Measurements from ENCODE around the gene KCNN3.

The KCNN3 gene

DNA sequence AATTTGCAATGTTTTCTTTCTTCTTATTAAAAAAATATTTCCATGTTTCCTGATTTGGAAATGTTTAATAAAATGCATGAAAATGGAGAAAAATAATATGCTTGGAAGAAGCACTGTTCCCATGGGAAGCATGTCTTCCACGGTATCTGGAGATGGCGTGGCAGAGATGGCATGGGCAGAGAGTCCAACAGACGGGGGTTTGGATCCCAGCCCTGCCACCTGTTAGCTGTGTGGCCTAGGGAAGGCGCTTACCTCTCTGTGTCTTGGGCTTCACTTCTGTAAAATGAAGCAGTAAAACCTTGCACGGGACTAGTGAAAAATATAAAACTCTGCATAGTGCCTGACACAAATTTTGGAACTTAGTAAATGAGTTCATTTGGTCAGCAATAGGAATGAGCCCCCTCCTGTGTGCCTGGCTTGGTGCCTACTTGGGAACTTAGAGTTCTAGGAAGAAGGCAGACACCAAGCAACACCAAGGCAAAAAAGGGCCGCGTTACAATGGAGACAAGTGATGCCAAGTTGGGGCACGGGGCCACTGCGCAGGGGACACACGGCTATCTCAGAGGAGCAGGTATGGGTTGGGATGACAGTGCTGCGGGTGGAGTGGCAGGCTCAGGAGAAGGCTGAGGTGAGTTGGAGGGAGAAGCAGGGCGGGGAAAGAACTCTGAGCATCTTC, 124.2 kb downstream of the KCNN3 start:
- no peak for DNase-seq

GRCh38 chr1:154745286-154745731, 124.8 kb downstream of the KCNN3 start:
- no peak for DNase-seq

GRCh38 chr1:154744352-154745035, 125.6 kb downstream of the KCNN3 start:
- no peak for DNase-seq

DNA sequence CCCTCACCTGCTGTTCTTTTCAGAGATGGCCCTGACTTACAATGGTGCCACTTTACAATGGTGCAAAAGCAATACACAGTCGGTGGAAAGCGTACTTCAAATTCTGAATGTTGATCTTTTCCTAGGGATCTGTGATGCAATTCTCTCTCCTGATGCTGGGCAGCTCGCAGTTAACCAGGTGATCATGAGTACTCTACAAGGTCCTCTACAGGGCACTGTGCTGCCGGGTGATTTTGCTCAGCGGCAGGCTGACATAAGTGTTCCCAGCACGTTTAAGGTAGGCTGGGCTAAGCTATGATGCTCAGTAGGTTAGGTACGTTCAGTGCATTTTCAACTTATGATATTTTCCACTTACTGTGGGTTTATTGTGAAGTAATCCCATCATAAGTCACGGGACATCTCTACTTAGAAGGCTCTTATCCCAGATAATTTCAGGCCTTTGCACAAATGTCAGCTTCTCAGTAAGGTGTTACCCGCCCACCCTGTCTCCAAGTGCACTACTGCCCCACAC, 126.5 kb downstream of the KCNN3 start:
- DNase-seq = peak; percentile 80 to 82

- DNase-seq = no peak
Observed at GRCh38 chr1:154742606-154743005, 127.5 kb downstream of the KCNN3 start.

DNA sequence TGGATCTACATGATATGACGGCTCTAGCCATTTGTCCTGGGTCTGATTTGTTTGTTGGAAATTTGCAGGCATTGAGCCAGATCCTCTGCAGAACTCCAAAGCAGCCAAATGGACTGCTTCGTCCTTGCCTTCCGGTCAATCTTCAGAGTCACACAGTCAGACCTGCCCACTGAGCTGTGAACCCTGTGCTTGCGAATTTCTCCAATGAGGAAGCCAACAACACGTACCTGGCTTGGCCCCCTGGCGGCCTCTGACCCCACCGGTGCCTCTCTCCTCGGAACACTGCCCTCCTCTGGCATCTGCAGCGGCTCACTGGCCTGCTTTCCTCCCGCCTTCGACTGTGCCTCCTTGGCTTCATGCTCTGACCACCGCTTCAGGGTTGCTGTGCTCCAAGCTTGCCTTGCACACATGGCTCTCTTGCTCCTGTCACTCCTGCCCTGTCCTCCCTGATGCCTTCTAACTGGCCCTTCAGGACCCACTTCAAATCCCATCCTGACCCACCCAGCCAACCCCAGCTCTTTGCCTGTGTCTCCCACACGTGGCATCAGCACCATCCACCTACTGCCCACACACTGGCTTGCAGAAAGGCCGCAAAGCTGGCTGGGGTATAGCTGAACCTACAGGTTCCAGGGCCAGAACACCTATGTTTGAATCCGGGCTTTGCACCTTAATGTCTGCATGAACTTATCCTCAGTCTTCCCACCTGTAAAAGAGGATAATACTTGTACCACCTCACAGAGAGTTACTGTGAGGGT, 128.2 kb downstream of the KCNN3 start:
- DNase-seq = no peak

- DNase-seq = no peak
Observed at GRCh38 chr1:154741327-154741726, 128.8 kb downstream of the KCNN3 start.

- DNase-seq = no peak
Observed at GRCh38 chr1:154739654-154740053, 130.4 kb downstream of the KCNN3 start.

- DNase-seq = no peak
Observed at GRCh38 chr1:154736841-154737240, 133.2 kb downstream of the KCNN3 start.

DNA sequence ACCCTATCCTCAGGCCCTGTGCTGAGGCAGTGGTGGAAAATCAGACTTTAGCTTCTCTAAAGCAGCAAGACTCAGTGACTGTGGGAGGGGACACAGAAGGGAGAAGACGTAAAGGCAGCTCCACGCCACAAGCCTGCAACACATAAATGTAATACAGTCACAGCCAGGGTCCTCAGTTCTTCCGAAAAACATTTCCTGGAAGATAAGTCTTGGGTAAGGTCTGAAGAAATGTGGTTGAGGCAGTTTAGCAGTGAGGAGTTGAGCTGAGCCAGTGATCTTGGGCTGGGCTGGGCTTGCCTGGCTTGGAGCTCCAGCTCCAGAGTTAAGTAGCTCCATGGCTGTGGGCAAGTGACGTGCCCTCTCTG, 134.3 kb downstream of the KCNN3 start:
- DNase-seq = no peak

DNA sequence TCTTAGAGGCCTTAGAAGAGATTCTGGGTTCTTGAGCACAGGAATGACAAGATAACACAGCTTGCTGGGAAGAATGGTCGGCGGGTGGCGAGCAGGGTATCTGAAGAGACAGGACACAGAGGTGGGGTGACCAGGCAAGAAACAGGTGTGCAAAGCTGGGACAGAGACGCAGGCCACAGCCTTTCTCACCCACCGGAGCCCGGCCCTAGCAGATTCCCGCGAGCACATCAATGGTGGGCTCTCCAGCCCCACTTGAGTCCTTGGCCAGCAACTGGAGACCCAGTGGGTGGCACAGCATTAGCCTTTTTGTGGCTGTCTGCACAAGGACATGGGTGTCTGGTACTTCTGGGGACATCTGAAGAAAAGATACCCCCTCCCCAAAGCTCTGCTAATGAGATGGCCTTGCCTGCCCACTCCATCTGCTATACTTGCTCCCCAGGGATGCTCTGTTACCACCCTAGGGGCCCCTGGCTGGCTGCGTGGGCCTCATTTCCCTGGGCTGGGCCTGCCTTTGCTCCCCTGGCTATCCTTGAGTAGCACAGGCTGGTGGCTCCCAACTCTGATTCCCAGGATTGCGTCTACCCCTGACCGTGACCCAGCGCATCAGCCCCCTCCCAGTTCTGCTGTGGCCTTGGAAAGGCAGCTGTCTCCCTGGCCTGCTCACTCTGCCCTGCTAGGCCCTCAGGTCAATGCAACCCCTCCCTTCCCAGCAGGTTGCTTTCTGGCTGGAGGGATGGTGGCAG, 134.8 kb downstream of the KCNN3 start:
- no peak for DNase-seq

DNA sequence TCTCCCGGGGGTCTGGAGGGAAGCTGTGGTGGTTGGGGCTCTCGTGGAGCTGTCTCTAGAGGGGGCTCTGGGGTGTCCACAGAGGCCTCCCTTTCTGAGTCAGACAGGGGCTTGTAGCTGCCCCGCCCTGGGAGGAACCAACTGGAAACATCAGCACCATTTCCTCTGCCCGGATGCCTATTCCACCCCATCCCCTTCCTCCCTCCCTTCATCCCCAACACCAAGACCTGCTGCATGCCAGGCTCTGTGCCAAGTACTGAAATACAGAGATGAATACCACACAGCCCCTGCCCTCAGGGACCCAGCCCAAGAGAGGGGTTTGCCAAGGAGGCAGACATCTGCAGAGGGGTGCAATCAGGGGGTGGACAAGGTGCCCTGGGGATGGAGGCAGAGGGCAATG, 136.5 kb downstream of the KCNN3 start:
- no peak for DNase-seq

DNA sequence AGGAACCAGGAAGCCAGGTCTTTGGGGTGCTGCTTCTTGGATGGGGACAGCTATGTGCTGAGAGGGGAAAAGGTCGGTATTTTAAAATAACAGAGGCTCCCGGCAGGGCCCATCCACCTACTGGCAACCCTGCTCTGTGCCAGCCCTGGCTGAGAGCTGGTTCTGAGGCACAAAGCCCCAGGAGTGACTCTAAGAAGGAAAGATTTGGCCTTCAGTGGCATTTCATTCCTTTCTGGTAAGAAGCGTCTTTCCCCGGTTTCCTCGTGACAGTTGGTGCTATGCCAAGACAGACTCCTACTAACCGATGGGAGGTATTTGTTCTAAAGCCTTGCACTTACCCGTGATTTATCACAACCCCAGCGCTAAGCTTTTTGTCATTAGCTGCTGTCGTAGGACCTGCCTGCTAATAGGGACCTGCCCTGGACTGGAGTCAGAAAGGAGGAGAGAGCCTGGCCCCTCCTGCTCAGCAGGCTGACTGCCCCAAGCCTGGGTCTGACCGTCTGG, 139.0 kb downstream of the KCNN3 start:
- no peak for DNase-seq

GRCh38 chr1:154730259-154730658, 139.8 kb downstream of the KCNN3 start:
- no peak for DNase-seq

- no peak for DNase-seq
Observed at GRCh38 chr1:154729577-154729976, 140.5 kb downstream of the KCNN3 start.

DNA sequence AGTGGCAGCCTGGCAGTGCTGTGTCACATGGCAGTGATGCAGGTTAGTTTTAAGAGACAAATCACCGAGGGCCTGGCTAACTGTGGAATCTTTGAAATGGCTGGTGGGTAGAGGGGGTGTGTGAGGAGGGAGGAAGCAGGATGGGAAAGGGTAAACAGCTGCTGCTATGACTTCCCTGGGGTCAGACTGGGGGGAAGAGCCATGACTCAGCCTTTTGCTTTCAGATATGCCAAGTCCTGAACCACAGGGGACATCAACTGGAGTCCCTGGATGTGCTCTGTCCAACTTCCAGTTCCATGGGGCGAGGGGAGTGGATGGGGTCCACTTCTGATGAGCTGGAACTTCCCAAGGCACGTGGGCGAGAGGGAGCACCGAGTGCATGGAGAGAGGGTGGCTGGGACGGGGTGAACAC, 141.0 kb downstream of the KCNN3 start:
- no peak for DNase-seq

- no peak for DNase-seq
Observed at GRCh38 chr1:154726896-154727753, 143.0 kb downstream of the KCNN3 start.

DNA sequence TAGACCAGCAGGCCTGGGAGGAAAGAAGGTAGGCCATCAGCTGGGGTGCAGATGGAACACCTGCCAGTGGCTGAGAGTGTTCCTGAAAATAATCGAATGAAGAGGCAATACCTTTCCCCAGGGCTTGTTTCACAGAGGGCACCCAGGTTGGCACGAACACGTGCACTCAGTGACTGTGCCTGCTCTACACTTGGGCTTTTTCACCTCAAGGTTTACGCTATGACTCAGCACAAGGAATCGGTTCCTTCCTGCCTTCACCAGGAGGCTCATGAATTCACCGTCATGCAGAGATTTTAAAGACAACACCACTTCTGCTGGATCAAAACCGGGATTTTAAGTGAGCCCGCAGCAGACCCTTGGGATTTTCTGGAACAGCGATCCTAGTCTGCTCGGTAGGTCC, 143.6 kb downstream of the KCNN3 start:
- no peak for DNase-seq

DNA sequence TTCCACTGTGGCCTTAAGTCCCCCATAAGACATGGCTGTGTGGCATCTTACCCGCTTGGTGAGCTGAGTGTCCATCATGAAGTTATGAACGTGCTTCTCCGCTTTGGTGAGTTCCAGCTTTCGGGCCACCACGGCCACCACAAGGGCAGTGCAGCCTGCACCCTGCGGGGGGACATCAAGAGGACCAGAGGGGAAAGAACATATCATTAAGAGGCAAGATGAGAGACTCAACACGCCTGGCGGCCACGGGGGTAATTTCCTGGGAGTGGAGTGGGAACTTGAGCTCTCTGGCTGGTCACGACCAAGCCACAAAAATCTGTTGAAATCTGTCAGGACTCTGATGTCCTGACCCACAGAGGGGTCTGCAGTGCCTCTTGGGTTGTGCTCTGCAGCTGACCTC, 144.2 kb downstream of the KCNN3 start:
- no peak for DNase-seq

DNA sequence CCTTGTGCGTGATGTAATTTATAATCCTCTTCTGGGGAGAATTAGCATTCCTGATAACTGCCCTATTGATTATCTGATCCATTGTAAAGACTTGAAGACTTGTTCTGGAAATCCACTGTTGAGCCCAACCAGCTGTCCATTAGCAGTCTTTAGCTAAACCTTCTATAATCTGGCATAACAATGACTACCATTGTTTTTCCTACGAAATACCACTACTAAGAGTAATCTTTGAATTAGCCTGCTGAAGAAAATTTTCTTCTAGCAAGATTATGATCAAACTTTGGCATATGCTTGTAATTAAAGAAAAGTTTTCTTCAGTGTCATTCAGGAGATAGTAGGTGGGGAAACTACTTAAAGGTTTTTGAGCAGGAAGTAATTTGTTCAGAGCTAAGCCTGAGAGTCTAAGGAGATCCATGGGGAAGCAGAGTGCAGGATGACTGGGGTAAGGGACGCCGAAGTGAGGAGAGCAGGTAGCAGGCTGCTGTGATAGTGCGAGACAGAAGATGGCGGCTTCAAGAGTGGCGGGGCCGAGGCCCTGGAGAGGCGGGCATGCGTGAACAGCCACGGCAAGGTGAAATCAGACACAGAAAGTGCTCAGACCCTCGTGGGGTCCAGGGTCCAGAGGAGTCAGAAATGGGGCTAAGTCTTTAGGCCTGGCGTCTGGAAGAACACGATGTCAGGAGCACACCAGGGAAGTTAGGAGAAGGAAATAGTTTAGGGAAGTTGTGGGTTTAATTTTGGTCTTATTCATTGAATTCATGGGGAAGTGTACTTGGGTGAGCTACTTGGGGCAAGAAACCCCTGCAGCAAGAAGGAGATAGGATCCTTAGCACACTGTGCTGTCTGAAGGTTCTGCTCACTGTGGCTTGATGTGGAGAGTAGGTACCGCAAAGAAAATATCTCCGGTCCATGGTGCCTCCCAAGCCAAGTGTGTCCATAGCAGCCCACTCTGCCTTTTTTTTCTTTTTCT, 149.5 kb downstream of the KCNN3 start:
- DNase-seq = no peak
